ENCODE results near the gene PGBD1. TPM values are rescaled to one million over a fixed set of nuclear protein-coding genes. Genes with fewer than 3 reads are reported as not detected.
"Not testable (repeated sequence)": the region's sequence is repeated elsewhere in the genome, so short reads cannot be mapped to it uniquely, and the experiment has no call there.

Gene PGBD1
- total and polyA plus RNA-seq, 12 donors, result 1.1 to 7.9 (median 3.2) TPM

DNA sequence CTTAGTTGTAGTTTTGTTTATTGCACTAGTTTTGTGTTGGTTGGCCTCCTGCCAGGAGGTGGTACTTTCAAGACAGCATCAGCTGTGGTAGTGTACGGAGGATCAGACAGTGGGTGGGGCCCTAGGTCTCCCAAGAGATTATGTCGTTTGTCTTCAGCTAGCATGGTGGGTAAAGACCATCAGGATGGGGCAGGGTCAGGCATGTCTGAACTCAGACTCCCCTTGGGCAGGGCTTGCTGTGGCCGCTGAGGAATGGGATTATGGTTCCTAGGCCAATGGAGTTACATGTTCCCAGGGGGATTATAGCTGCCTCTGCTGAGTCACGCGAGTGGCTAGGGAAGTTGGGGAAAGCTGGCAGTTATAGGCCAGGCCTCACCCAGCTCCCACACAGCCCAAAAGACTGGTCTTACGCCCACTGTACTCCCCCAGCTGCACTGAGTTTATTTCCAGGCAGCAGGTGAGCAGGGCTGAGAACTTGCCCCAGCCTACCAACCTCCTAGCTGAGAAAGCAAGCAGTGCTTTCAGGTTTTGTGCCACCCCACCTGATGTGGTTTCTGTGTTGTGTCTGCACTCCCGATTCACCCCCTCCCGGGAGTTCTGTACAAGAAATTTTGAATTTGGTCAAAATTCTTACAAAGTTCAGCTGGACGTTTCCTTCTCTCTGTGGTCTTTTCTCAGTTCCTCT is 29.9 kb downstream of the PGBD1 start:
- Histone ChIP-seq H3K27me3 (no peaks in the 10 kb centered on the region), H3K9me3 (replicated peaks in 1 of 3) (no peaks in the 10 kb centered on the region), H3K36me3 (replicated peaks in 1 of 2) (no peaks in the 10 kb centered on the region), H3K4me1 (replicated peaks in 1 of 2) (no peaks in the 10 kb centered on the region), H3K27ac (no peak overlapping the region), H3K4me3 (no peak overlapping the region)
- TF ChIP-seq, protein P1, sequence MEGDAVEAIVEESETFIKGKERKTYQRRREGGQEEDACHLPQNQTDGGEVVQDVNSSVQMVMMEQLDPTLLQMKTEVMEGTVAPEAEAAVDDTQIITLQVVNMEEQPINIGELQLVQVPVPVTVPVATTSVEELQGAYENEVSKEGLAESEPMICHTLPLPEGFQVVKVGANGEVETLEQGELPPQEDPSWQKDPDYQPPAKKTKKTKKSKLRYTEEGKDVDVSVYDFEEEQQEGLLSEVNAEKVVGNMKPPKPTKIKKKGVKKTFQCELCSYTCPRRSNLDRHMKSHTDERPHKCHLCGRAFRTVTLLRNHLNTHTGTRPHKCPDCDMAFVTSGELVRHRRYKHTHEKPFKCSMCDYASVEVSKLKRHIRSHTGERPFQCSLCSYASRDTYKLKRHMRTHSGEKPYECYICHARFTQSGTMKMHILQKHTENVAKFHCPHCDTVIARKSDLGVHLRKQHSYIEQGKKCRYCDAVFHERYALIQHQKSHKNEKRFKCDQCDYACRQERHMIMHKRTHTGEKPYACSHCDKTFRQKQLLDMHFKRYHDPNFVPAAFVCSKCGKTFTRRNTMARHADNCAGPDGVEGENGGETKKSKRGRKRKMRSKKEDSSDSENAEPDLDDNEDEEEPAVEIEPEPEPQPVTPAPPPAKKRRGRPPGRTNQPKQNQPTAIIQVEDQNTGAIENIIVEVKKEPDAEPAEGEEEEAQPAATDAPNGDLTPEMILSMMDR (IDR thresholded peaks at IDR 0.05), result no peak
- no peak for TF ChIP-seq POLR2A (IDR thresholded peaks at IDR 0.05)
- intact Hi-C loops (cut with DNase I), result no loop called here
- no peak for DNase-seq
- WGBS, 4 donors, result 83 to 89% (median 86%) methylated on average over 8 to 9 of the region's 9 CpGs

DNA sequence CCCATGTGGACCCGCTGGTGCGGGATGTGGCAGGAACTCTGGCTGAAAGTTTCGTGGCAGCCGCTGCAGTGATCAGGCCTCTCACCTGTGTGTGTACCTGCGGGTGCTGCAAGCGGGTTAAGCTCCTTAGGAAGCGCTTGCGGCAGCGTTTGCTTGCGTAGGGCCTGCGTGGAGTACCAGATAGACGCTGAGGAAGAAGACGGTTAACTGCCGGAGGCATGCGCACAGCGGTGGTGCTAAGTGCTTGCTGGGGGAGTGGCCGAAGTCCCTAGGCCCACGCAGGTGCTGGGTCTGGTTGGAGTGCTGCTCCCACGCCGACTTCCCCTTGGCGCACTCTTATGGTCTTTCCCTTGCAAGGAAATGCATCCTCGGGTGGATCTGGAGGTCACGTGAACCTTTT is 31.6 kb downstream of the PGBD1 start:
- intact Hi-C loops (cut with DNase I), result no loop called here
- no peak for DNase-seq
- H3K4me1 ChIP-seq (replicated peaks in 1 of 2), result no peaks in the 10 kb centered on the region
- no peak overlapping the region for H3K27ac ChIP-seq
- no peaks in the 10 kb centered on the region for H3K36me3 ChIP-seq (replicated peaks in 1 of 2)
- no peaks in the 10 kb centered on the region for H3K9me3 ChIP-seq (replicated peaks in 1 of 3)
- no peaks in the 10 kb centered on the region for H3K27me3 ChIP-seq
- H3K4me3 ChIP-seq, result no peak overlapping the region
- TF ChIP-seq, protein P1 (IDR thresholded peaks at IDR 0.05), result no peak
- TF ChIP-seq POLR2A (IDR thresholded peaks at IDR 0.05), result no peak
- WGBS, 4 donors, result 91 to 92% (median 91%) methylated on average over 23 of the region's 23 CpGs

DNA sequence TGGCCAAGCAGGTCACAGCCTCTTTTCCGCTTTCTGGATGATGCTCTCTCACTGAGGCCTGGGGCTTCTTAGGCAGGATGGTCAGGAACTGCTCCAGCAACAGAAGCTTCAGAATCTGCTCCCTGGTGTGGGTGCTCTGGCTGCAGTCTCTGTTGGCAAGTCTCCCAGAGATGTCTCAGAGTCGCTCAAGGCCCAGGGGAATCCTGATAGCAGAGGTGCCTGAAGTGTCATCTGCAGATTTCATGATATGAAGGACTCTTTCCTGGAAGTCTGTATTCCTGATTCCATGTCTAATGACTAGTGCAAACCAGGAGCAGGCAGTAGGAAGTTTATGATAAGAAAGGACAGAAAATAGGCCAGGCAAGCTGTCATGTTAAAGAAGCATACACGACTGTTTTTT is 34.3 kb downstream of the PGBD1 start:
- intact Hi-C loops (cut with DNase I), result no loop called here
- no peak for TF ChIP-seq POLR2A (IDR thresholded peaks at IDR 0.05)
- TF ChIP-seq, protein P1 (IDR thresholded peaks at IDR 0.05), result no peak
- Histone ChIP-seq H3K36me3 (replicated peaks in 1 of 2) (no peaks in the 10 kb centered on the region), H3K27me3 (no peaks in the 10 kb centered on the region), H3K4me1 (replicated peaks in 1 of 2) (no peaks in the 10 kb centered on the region), H3K27ac (no peak overlapping the region), H3K9me3 (replicated peaks in 1 of 3) (no peaks in the 10 kb centered on the region), H3K4me3 (no peak overlapping the region)
- WGBS, 4 donors, result 53 to 68% (median 60%) methylated on average over 3 of the region's 3 CpGs
- peak in 6 of 7 donors; percentile 32 to 63 (median 40) for DNase-seq

DNA sequence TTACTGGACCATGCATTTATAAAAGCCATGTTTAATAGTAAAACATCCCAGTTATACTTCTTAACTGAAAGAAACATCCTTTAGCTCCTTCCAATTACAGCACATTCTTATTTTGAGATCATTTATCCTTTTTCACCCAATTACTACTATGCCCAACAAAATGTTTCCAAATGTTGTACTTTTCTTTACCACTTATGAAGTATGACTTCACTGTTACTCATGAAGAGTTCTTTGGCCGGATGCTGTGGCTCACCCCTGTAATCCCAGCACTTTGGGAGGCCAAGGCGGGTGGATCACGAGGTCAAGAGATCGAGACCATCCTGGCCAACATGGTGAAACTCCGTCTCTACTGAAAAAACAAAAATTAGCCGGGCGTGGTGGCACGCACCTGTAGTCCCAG is 36.5 kb downstream of the PGBD1 start:
- H3K27me3 ChIP-seq; H3K36me3 ChIP-seq (replicated peaks in 1 of 2); H3K4me3 ChIP-seq; DNase-seq; H3K4me1 ChIP-seq (replicated peaks in 1 of 2); intact Hi-C loops (cut with DNase I); H3K9me3 ChIP-seq (replicated peaks in 1 of 3); H3K27ac ChIP-seq: not testable (repeated sequence)
- whole genome bisulfite sequencing, 4 donors, result 87 to 92% (median 89%) methylated on average over 8 of the region's 8 CpGs

DNA sequence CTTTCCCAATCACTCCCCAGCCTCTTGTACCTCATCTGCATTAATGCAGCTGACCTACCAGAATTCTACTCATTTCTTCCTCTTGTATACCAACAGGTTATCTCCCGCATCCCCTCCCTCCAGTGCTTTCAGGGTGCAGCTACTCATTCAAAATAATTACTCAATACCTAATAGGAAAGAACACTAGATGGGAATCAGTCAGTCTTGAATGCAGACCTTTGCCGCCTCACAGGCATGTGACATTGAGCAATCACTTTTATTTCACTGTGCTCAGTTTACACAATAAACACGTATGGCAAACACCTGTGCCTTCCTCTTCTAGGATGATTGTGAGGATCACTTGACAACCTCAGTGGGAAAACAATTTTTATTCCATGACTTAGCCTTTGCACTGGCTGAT is 41.3 kb downstream of the PGBD1 start:
- no peak for DNase-seq
- peaks cover 0 to 12% of the 10 kb centered on the region in 2 donors for H3K36me3 ChIP-seq (replicated peaks in 1 of 2)
- TF ChIP-seq, protein P1 (IDR thresholded peaks at IDR 0.05), result no peak
- no peak for TF ChIP-seq POLR2A (IDR thresholded peaks at IDR 0.05)
- no peak overlapping the region for H3K4me3 ChIP-seq
- H3K9me3 ChIP-seq (replicated peaks in 1 of 3), result peaks cover 0 to 25% (median 0%) of the 10 kb centered on the region in 3 donors
- WGBS, 4 donors, result 89 to 100% (median 96%) methylated on average over 3 of the region's 3 CpGs
- H3K4me1 ChIP-seq (replicated peaks in 1 of 2), result no peaks in the 10 kb centered on the region
- H3K27ac ChIP-seq, result no peak overlapping the region
- intact Hi-C loops (cut with DNase I), result no loop called here
- H3K27me3 ChIP-seq, result no peaks in the 10 kb centered on the region
